RWPE1 (cell line): ENCODE data around the gene DHRS9.
A peak's percentile ranks its signal among the peaks of the same experiment; 100 is the strongest.

Experiments
- CTCF ChIA-PET: fragments of 350-600 bp; sonication (Branson Sonifier 250); formaldehyde crosslinking; extraction: SDS; loops from one replicate; lab custom pipeline; 2021; lab: Yijun Ruan, JAX
- POLR2A ChIA-PET: fragments of 400-600 bp; formaldehyde crosslinking; extraction: SDS; loops from one replicate; lab custom pipeline; 2020; ENCODE audit warnings: antibody characterized with exemption; ENCODE audit not compliant: low non-redundant PET; lab: Yijun Ruan, JAX
- DNase-seq: peaks from one replicate; pipeline ENCODE4 v3.0.0; 2012; ENCODE audit warnings: low spot score
- H3K27ac ChIP-seq: fragments of 450-650 bp; 2 replicates; pipeline ENCODE4 v1.5.1; 2017
- CTCF ChIP-seq: fragments of 450-650 bp; conservative IDR thresholded peaks from 2 replicates; pipeline ENCODE4 v1.5.1; 2017; ENCODE audit warnings: low read depth, mild to moderate bottlenecking

Gene DHRS9

GRCh38 chr2:169086893-169087467 lies 17.6 kb downstream of the DHRS9 start:
- DNase-seq, result no peak
- CTCF ChIA-PET, result no interaction called here
- POLR2A ChIA-PET, result no interaction called here
- H3K27ac ChIP-seq, result no peak overlapping the region
- no peak for TF ChIP-seq CTCF

- DNase-seq, result no peak
- no peak overlapping the region for H3K27ac ChIP-seq
- CTCF ChIA-PET, result no interaction called here
- TF ChIP-seq CTCF, result no peak
- POLR2A ChIA-PET, result no interaction called here
Measured at GRCh38 chr2:169087757-169088379, 18.5 kb downstream of the DHRS9 start.

- no peak for TF ChIP-seq CTCF
- ChIA-PET POLR2A (no interaction called here), CTCF (no interaction called here)
Measured at GRCh38 chr2:169089182-169089581, 19.8 kb downstream of the DHRS9 start.

GRCh38 chr2:169090133-169090820 lies 20.9 kb downstream of the DHRS9 start:
- ChIA-PET CTCF (no interaction called here), POLR2A (no interaction called here)
- no peak for TF ChIP-seq CTCF
- no peak overlapping the region for H3K27ac ChIP-seq
- DNase-seq, result no peak

More at GRCh38 chr2:169089182-169089581, 19.8 kb downstream of the DHRS9 start:
- no peak overlapping the region for H3K27ac ChIP-seq
- no peak for DNase-seq

GRCh38 chr2:169091256-169091655 lies 21.9 kb downstream of the DHRS9 start:
- no peak for DNase-seq
- CTCF ChIA-PET, result no interaction called here
- TF ChIP-seq CTCF, result no peak
- POLR2A ChIA-PET, result no interaction called here
- no peak overlapping the region for H3K27ac ChIP-seq

GRCh38 chr2:169091761-169092519 lies 22.6 kb downstream of the DHRS9 start:
- H3K27ac ChIP-seq, result no peak overlapping the region
- POLR2A ChIA-PET, result no interaction called here
- DNase-seq, result peak; percentile 85
- no peak for TF ChIP-seq CTCF
- CTCF ChIA-PET, result no interaction called here
